ENCODE data around the gene RTF2.

- TF ChIP-seq CTCF (IDR thresholded peaks at IDR 0.05; ENCODE audit: poor library complexity): no peak
- TF ChIP-seq EZH2phosphoT487 (IDR thresholded peaks at IDR 0.05; ENCODE audit: low read depth, severe bottlenecking, unreplicated experiment): no peak
Measured at GRCh38 chr20:56433880-56434255, 34.6 kb upstream of the RTF2 start.

All from hepatocyte (in vitro differentiated cells).